Activated CD8-positive, alpha-beta memory T cell treated with anti-CD3 and anti-CD28 coated beads, Interleukin-2, amount 50 U/mL, for 48 hours (primary cell): ENCODE measurements around the gene SYT1.
"Not testable (repeated sequence)": the region's sequence is repeated elsewhere in the genome, so short reads cannot be mapped to it uniquely, and the experiment has no call there.

ENCODE experiments used
- DNase-seq: peaks from one replicate; pipeline ENCODE4 v3.0.0-alpha.2; 2020

SYT1 gene

GRCh38 chr12:79156846-79157463 lies 292.4 kb downstream of the SYT1 start:
- DNase-seq, result no peak

GRCh38 chr12:79161249-79161934 lies 296.8 kb downstream of the SYT1 start:
- DNase-seq, result no peak

- DNase-seq, result no peak
These were observed 297.7 kb downstream of the SYT1 start for GRCh38 chr12:79162147-79162772.

- no peak for DNase-seq
These were observed 298.4 kb downstream of the SYT1 start for GRCh38 chr12:79162948-79163347.

- DNase-seq, result no peak
These were observed 300.3 kb downstream of the SYT1 start for GRCh38 chr12:79164890-79165289.

GRCh38 chr12:79168687-79169086 lies 304.1 kb downstream of the SYT1 start:
- no peak for DNase-seq

- no peak for DNase-seq
These were observed 310.1 kb downstream of the SYT1 start for GRCh38 chr12:79174626-79175025.

- DNase-seq, result no peak
These were observed 318.4 kb downstream of the SYT1 start for GRCh38 chr12:79183003-79183402.

- no peak for DNase-seq
These were observed 319.4 kb downstream of the SYT1 start for GRCh38 chr12:79183926-79184325.

- no peak for DNase-seq
These were observed 321.9 kb downstream of the SYT1 start for GRCh38 chr12:79186506-79186905.

- no peak for DNase-seq
These were observed 322.5 kb downstream of the SYT1 start for GRCh38 chr12:79187032-79187431.

- DNase-seq, result no peak
These were observed 326.8 kb downstream of the SYT1 start for GRCh38 chr12:79191391-79191790.

GRCh38 chr12:79194595-79194994 lies 330.0 kb downstream of the SYT1 start:
- DNase-seq, result no peak

- DNase-seq, result no peak
These were observed 334.6 kb downstream of the SYT1 start for GRCh38 chr12:79199166-79199565.

GRCh38 chr12:79200176-79200575 lies 335.6 kb downstream of the SYT1 start:
- DNase-seq, result no peak

- DNase-seq, result no peak
These were observed 338.6 kb downstream of the SYT1 start for GRCh38 chr12:79203058-79203647.

GRCh38 chr12:79206871-79207270 lies 342.3 kb downstream of the SYT1 start:
- DNase-seq, result no peak

- not testable (repeated sequence) for DNase-seq
These were observed 345.8 kb downstream of the SYT1 start for GRCh38 chr12:79210403-79210802.

- no peak for DNase-seq
These were observed 352.7 kb downstream of the SYT1 start for GRCh38 chr12:79217306-79217705.

GRCh38 chr12:79223210-79223609 lies 358.6 kb downstream of the SYT1 start:
- DNase-seq, result no peak

GRCh38 chr12:79223761-79224160 lies 359.2 kb downstream of the SYT1 start:
- DNase-seq, result no peak

- no peak for DNase-seq
These were observed 362.5 kb downstream of the SYT1 start for GRCh38 chr12:79227091-79227490.

- no peak for DNase-seq
These were observed 363.1 kb downstream of the SYT1 start for GRCh38 chr12:79227646-79228045.

- no peak for DNase-seq
These were observed 368.8 kb downstream of the SYT1 start for GRCh38 chr12:79233341-79233781.
